GM23338 (cell line): ENCODE data around the gene AKAP13. TPM values are rescaled to one million over a fixed set of nuclear protein-coding genes. Genes with fewer than 3 reads are reported as not detected.

Source experiments
- ATAC-seq: fragments of 200-7000 bp; cut with Tn5 transposase; 3 replicates; pipeline ENCODE4 v1.9.1; 2020
- DNase-seq: peaks from one replicate; pipeline ENCODE4 v3.0.0-alpha.2; 2015; ENCODE audit warnings: low spot score
- H2AFZ ChIP-seq: fragments of 200-600 bp; sonication (generic); 2 replicates; pipeline ENCODE4 v1.8.0; 2016; ENCODE audit warnings: antibody characterized with exemption, mild to moderate bottlenecking, moderate library complexity
- H3F3A ChIP-seq: fragments of 200-600 bp; sonication (generic); replicated peaks from 2 replicates; pipeline ENCODE4 v1.8.0; 2017; ENCODE audit warnings: antibody characterized with exemption, mixed run types, low read depth
- H3K27ac ChIP-seq: fragments of 200-600 bp; sonication (generic); 2 replicates; pipeline ENCODE4 v1.6.1; 2016; ENCODE audit warnings: low read depth
- H3K27me3 ChIP-seq: fragments of 200-600 bp; sonication (generic); 2 replicates; pipeline ENCODE4 v1.8.0; 2016; ENCODE audit warnings: mild to moderate bottlenecking, mixed run types, moderate library complexity; ENCODE audit not compliant: insufficient read depth
- H3K36me3 ChIP-seq: fragments of 200-600 bp; sonication (generic); 2 replicates; pipeline ENCODE4 v1.8.0; 2016; ENCODE audit warnings: mild to moderate bottlenecking; ENCODE audit not compliant: insufficient read depth
- H3K4me1 ChIP-seq: fragments of 200-600 bp; sonication (generic); 2 replicates; pipeline ENCODE4 v1.8.0; 2016; ENCODE audit warnings: mild to moderate bottlenecking, moderate library complexity; ENCODE audit not compliant: insufficient read depth
- H3K4me2 ChIP-seq: fragments of 200-600 bp; sonication (generic); 2 replicates; pipeline ENCODE4 v1.7.1; 2017; ENCODE audit warnings: mixed run types
- H3K4me3 ChIP-seq: fragments of 200-600 bp; sonication (generic); 2 replicates; pipeline ENCODE4 v1.6.1; 2016; ENCODE audit warnings: mixed run types
- H3K79me2 ChIP-seq: fragments of 200-600 bp; sonication (generic); replicated peaks from 2 replicates; pipeline ENCODE4 v1.8.0; 2017; ENCODE audit warnings: mild to moderate bottlenecking; ENCODE audit not compliant: insufficient read depth
- H3K9me2 ChIP-seq: fragments of 200-600 bp; sonication (generic); 2 replicates; pipeline ENCODE4 v1.8.0; 2017; ENCODE audit not compliant: insufficient read depth
- H4K20me1 ChIP-seq: fragments of 200-600 bp; sonication (generic); replicated peaks from 2 replicates; pipeline ENCODE4 v1.8.0; 2017; ENCODE audit warnings: mild to moderate bottlenecking; ENCODE audit not compliant: insufficient read depth
- H3K27ac Mint-ChIP-seq: 2 replicates; pipeline ENCODE4 v1.8.0; 2020; ENCODE audit warnings: inconsistent platforms, mild to moderate bottlenecking, moderate library complexity, mixed read lengths
- H3K27me3 Mint-ChIP-seq: 3 replicates; pipeline ENCODE4 v1.8.0; 2022; ENCODE audit warnings: low read depth, mild to moderate bottlenecking, moderate library complexity, mixed read lengths, inconsistent platforms; ENCODE audit not compliant: insufficient read depth, poor library complexity
- H3K36me3 Mint-ChIP-seq: 3 replicates; pipeline ENCODE4 v1.8.0; 2021; ENCODE audit warnings: low read depth, mild to moderate bottlenecking, inconsistent platforms, moderate library complexity, mixed read lengths
- H3K4me1 Mint-ChIP-seq: 3 replicates; pipeline ENCODE4 v1.8.0; 2020; ENCODE audit warnings: mild to moderate bottlenecking, inconsistent platforms, mixed read lengths
- H3K4me3 Mint-ChIP-seq: 3 replicates; pipeline ENCODE4 v1.8.0; 2021; ENCODE audit warnings: moderate library complexity, mild to moderate bottlenecking, inconsistent platforms, mixed read lengths
- H3K9me3 Mint-ChIP-seq: 3 replicates; pipeline ENCODE4 v1.8.0; 2020; ENCODE audit warnings: moderate library complexity, mild to moderate bottlenecking, inconsistent platforms, mixed read lengths
- CREB1 ChIP-seq: fragments of 250-450 bp; sonication (Bioruptor Pico); IDR thresholded peaks from 2 replicates; pipeline ENCODE4 v1.5.0; 2020; ENCODE audit warnings: low read depth, mild to moderate bottlenecking, moderate library complexity
- EZH2 ChIP-seq: fragments of 200-600 bp; sonication (generic); IDR thresholded peaks from one replicate; pipeline ENCODE4 v1.8.0; 2017; ENCODE audit warnings: antibody characterized with exemption, mild to moderate bottlenecking, low read depth; ENCODE audit not compliant: unreplicated experiment
- EZH2phosphoT487 ChIP-seq: fragments of 200-600 bp; sonication (generic); IDR thresholded peaks from one replicate; pipeline ENCODE4 v1.8.1; 2018; ENCODE audit warnings: antibody characterized with exemption; ENCODE audit not compliant: unreplicated experiment
- JUNB ChIP-seq: IDR thresholded peaks from one replicate; pipeline ENCODE4 v1.6.1; 2016; ENCODE audit warnings: antibody characterized with exemption; ENCODE audit not compliant: unreplicated experiment
- NANOG ChIP-seq: IDR thresholded peaks from 2 replicates; pipeline ENCODE4 v1.6.1; 2016; ENCODE audit warnings: antibody characterized with exemption, borderline replicate concordance
- POLR2AphosphoS5 ChIP-seq: IDR thresholded peaks from 2 replicates; pipeline ENCODE4 v1.6.1; 2016; ENCODE audit warnings: antibody characterized with exemption, low read depth
- STAT1 ChIP-seq: IDR thresholded peaks from one replicate; pipeline ENCODE4 v1.6.1; 2016; ENCODE audit warnings: antibody characterized with exemption; ENCODE audit not compliant: unreplicated experiment
- ZNF114 ChIP-seq: fragments of 250-450 bp; sonication (Bioruptor Pico); IDR thresholded peaks from 2 replicates; pipeline ENCODE4 v1.5.0; 2020; ENCODE audit warnings: mild to moderate bottlenecking, moderate library complexity
- ZNF331 ChIP-seq: fragments of 250-450 bp; sonication (Bioruptor Pico); IDR thresholded peaks from 2 replicates; pipeline ENCODE4 v1.5.0; 2020; ENCODE audit warnings: low read depth, mild to moderate bottlenecking, moderate library complexity
- polyA plus RNA-seq: library from polyadenylated mRNA; unstranded; fragments of >200 nt; fragmentation: Nextera tagmentation; extraction: Ambion mirVana; gene quantifications from 2 replicates; pipeline ENCODE4 v1.2.1, GENCODE V29; 2016
- total RNA-seq: library from RNA; depleted of rRNA; stranded (reverse); fragments of >200 nt; shearing (Covaris generic); gene quantifications from 2 replicates; pipeline ENCODE4 v1.2.3, GENCODE V29; 2014
- TF ChIP-seq, protein P1 (sequence below): fragments of 250-450 bp; sonication (Bioruptor Pico); IDR thresholded peaks from 2 replicates; pipeline ENCODE4 v1.5.0; 2020; ENCODE audit warnings: mild to moderate bottlenecking, moderate library complexity
- TF ChIP-seq, protein P2 (sequence below): IDR thresholded peaks from one replicate; pipeline ENCODE4 v1.6.1; 2018; ENCODE audit warnings: antibody characterized with exemption; ENCODE audit not compliant: unreplicated experiment
- TF ChIP-seq, protein P3 (sequence below): IDR thresholded peaks from 2 replicates; pipeline ENCODE4 v1.6.1; 2016; ENCODE audit warnings: antibody characterized with exemption
- TF ChIP-seq, protein P4 (sequence below), 2 experiments: fragments of 200-600 bp in 1 of 2; sonication (generic) in 1 of 2; conservative IDR thresholded peaks; 2 replicates each; pipeline versions ENCODE4 v1.5.1 to v1.6.1; 2016 to 2017; ENCODE audit warnings: antibody characterized with exemption in 2 of 2, low read depth in 2 of 2, mild to moderate bottlenecking in 2 of 2, moderate library complexity in 1 of 2

Gene AKAP13
- total and polyA plus RNA-seq, 2 experiments from 2014 or later, result 46.2 to 60.7 TPM

DNA sequence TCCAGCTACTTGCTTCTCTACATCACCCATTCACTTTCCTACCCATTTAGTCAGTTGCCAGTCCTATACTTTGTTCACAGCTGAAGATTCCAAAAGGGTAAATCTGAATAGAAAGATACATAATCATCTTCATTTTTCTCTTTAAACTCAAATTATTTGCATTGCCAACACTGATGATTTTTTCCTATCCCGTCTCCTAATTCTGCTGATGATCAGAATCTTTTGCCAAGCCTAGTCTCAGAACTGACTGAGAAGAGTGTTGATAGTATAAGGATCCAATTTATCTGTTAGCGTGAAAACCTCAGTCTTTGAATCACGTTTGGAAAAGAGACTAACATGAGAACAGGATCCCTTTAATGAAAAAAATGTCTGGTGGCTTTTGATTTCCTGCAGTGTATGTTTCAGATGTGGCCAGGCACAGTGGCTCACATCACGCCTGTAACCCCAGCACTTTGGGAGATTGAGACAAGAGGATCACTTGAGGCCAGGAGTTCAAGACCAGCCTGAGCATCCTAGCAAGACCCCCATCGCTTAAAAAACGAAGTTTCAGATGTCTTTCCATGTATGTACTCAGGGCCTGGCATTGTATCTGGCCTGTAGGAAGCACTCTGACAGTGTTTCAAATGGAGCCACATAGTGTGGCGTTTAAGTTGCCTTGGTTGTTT, 244.9 kb downstream of the AKAP13 start:
- Mint-ChIP-seq H3K9me3 (no peaks in the 10 kb centered on the region), H3K27ac (no peak overlapping the region), H3K27me3 (peaks cover 6% of the 10 kb centered on the region), H3K36me3 (no peaks in the 10 kb centered on the region), H3K4me3 (no peak overlapping the region), H3K4me1 (peaks cover 7% of the 10 kb centered on the region; the same call in 1 of the 3 replicates)
- no peaks in the 10 kb centered on the region for H3K36me3 ChIP-seq
- DNase-seq (no peak), ATAC-seq (no peak)
- TF ChIP-seq EZH2phosphoT487 (no peak), STAT1 (no peak), JUNB (no peak), POLR2AphosphoS5 (no peak), ZNF331 (CRISPR knock-in tag) (no peak), NANOG (no peak), CREB1 (no peak), ZNF114 (no peak), EZH2 (no peak)
- TF ChIP-seq, protein P1, sequence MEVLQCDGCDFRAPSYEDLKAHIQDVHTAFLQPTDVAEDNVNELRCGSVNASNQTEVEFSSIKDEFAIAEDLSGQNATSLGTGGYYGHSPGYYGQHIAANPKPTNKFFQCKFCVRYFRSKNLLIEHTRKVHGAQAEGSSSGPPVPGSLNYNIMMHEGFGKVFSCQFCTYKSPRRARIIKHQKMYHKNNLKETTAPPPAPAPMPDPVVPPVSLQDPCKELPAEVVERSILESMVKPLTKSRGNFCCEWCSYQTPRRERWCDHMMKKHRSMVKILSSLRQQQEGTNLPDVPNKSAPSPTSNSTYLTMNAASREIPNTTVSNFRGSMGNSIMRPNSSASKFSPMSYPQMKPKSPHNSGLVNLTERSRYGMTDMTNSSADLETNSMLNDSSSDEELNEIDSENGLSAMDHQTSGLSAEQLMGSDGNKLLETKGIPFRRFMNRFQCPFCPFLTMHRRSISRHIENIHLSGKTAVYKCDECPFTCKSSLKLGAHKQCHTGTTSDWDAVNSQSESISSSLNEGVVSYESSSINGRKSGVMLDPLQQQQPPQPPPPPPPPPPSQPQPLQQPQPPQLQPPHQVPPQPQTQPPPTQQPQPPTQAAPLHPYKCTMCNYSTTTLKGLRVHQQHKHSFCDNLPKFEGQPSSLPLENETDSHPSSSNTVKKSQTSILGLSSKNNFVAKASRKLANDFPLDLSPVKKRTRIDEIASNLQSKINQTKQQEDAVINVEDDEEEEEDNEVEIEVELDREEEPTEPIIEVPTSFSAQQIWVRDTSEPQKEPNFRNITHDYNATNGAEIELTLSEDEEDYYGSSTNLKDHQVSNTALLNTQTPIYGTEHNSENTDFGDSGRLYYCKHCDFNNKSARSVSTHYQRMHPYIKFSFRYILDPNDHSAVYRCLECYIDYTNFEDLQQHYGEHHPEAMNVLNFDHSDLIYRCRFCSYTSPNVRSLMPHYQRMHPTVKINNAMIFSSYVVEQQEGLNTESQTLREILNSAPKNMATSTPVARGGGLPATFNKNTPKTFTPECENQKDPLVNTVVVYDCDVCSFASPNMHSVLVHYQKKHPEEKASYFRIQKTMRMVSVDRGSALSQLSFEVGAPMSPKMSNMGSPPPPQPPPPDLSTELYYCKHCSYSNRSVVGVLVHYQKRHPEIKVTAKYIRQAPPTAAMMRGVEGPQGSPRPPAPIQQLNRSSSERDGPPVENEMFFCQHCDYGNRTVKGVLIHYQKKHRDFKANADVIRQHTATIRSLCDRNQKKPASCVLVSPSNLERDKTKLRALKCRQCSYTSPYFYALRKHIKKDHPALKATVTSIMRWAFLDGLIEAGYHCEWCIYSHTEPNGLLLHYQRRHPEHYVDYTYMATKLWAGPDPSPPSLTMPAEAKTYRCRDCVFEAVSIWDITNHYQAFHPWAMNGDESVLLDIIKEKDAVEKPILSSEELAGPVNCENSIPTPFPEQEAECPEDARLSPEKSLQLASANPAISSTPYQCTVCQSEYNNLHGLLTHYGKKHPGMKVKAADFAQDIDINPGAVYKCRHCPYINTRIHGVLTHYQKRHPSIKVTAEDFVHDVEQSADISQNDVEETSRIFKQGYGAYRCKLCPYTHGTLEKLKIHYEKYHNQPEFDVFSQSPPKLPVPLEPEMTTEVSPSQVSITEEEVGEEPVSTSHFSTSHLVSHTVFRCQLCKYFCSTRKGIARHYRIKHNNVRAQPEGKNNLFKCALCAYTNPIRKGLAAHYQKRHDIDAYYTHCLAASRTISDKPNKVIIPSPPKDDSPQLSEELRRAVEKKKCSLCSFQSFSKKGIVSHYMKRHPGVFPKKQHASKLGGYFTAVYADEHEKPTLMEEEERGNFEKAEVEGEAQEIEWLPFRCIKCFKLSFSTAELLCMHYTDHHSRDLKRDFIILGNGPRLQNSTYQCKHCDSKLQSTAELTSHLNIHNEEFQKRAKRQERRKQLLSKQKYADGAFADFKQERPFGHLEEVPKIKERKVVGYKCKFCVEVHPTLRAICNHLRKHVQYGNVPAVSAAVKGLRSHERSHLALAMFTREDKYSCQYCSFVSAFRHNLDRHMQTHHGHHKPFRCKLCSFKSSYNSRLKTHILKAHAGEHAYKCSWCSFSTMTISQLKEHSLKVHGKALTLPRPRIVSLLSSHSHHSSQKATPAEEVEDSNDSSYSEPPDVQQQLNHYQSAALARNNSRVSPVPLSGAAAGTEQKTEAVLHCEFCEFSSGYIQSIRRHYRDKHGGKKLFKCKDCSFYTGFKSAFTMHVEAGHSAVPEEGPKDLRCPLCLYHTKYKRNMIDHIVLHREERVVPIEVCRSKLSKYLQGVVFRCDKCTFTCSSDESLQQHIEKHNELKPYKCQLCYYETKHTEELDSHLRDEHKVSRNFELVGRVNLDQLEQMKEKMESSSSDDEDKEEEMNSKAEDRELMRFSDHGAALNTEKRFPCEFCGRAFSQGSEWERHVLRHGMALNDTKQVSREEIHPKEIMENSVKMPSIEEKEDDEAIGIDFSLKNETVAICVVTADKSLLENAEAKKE (CRISPR knock-in tag), result no peak
- TF ChIP-seq, protein P2, sequence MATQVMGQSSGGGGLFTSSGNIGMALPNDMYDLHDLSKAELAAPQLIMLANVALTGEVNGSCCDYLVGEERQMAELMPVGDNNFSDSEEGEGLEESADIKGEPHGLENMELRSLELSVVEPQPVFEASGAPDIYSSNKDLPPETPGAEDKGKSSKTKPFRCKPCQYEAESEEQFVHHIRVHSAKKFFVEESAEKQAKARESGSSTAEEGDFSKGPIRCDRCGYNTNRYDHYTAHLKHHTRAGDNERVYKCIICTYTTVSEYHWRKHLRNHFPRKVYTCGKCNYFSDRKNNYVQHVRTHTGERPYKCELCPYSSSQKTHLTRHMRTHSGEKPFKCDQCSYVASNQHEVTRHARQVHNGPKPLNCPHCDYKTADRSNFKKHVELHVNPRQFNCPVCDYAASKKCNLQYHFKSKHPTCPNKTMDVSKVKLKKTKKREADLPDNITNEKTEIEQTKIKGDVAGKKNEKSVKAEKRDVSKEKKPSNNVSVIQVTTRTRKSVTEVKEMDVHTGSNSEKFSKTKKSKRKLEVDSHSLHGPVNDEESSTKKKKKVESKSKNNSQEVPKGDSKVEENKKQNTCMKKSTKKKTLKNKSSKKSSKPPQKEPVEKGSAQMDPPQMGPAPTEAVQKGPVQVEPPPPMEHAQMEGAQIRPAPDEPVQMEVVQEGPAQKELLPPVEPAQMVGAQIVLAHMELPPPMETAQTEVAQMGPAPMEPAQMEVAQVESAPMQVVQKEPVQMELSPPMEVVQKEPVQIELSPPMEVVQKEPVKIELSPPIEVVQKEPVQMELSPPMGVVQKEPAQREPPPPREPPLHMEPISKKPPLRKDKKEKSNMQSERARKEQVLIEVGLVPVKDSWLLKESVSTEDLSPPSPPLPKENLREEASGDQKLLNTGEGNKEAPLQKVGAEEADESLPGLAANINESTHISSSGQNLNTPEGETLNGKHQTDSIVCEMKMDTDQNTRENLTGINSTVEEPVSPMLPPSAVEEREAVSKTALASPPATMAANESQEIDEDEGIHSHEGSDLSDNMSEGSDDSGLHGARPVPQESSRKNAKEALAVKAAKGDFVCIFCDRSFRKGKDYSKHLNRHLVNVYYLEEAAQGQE, result no peak
- TF ChIP-seq, protein P3, sequence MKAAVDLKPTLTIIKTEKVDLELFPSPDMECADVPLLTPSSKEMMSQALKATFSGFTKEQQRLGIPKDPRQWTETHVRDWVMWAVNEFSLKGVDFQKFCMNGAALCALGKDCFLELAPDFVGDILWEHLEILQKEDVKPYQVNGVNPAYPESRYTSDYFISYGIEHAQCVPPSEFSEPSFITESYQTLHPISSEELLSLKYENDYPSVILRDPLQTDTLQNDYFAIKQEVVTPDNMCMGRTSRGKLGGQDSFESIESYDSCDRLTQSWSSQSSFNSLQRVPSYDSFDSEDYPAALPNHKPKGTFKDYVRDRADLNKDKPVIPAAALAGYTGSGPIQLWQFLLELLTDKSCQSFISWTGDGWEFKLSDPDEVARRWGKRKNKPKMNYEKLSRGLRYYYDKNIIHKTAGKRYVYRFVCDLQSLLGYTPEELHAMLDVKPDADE, result no peak
- TF ChIP-seq, protein P4, sequence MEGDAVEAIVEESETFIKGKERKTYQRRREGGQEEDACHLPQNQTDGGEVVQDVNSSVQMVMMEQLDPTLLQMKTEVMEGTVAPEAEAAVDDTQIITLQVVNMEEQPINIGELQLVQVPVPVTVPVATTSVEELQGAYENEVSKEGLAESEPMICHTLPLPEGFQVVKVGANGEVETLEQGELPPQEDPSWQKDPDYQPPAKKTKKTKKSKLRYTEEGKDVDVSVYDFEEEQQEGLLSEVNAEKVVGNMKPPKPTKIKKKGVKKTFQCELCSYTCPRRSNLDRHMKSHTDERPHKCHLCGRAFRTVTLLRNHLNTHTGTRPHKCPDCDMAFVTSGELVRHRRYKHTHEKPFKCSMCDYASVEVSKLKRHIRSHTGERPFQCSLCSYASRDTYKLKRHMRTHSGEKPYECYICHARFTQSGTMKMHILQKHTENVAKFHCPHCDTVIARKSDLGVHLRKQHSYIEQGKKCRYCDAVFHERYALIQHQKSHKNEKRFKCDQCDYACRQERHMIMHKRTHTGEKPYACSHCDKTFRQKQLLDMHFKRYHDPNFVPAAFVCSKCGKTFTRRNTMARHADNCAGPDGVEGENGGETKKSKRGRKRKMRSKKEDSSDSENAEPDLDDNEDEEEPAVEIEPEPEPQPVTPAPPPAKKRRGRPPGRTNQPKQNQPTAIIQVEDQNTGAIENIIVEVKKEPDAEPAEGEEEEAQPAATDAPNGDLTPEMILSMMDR (conservative IDR thresholded peaks at IDR 0.05; ENCODE audit: low read depth in 2 of 2), result no peak
- H2AFZ ChIP-seq, result no peak overlapping the region
- no peaks in the 10 kb centered on the region for H3F3A ChIP-seq
- peaks cover 6% of the 10 kb centered on the region for H3K79me2 ChIP-seq
- no peaks in the 10 kb centered on the region for H3K9me2 ChIP-seq
- no peaks in the 10 kb centered on the region for H3K27me3 ChIP-seq
- no peak overlapping the region for H3K4me3 ChIP-seq
- peaks cover 5% of the 10 kb centered on the region for H3K4me1 ChIP-seq
- H4K20me1 ChIP-seq, result peaks cover 6% of the 10 kb centered on the region; the same call in 1 of the 2 replicates
- H3K4me2 ChIP-seq, result no peak overlapping the region
- H3K27ac ChIP-seq, result no peak overlapping the region
